PC-9 (cell line): ENCODE measurements around the gene KCNQ1OT1. TPM values are rescaled to one million over a fixed set of nuclear protein-coding genes. Genes with fewer than 3 reads are reported as not detected.

Source experiments
- BruUV-seq: library from RNA; stranded (reverse); fragments of 400-500 nt; replicated peaks from 2 replicates; lab custom pipeline; 2021; lab: Mats Ljungman, UMichigan
- CTCF ChIA-PET: fragments of 300-600 bp; sonication (Branson Sonifier 250); formaldehyde crosslinking; loops from one replicate; lab custom pipeline; 2022; ENCODE audit warnings: antibody characterized with exemption; lab: Charles Lee
- POLR2A ChIA-PET: fragments of 300-600 bp; sonication (Branson Sonifier 250); formaldehyde crosslinking; loops from one replicate; lab custom pipeline; 2022; ENCODE audit warnings: antibody characterized with exemption; ENCODE audit not compliant: unreplicated experiment; lab: Charles Lee
- DNase-seq, 2 experiments: peaks; one replicate each; pipeline versions ENCODE4 v3.0.0 to v3.0.0-alpha.2; 2015 to 2022; ENCODE audit warnings: mixed read lengths in 1 of 2
- H2AFZ ChIP-seq: fragments of 200-600 bp; sonication (generic); 2 replicates; pipeline ENCODE4 v1.8.1; 2017; ENCODE audit warnings: antibody characterized with exemption
- H3F3A ChIP-seq: fragments of 200-600 bp; sonication (generic); 2 replicates; pipeline ENCODE4 v1.8.1; 2017; ENCODE audit warnings: antibody characterized with exemption, mild to moderate bottlenecking, low read depth; ENCODE audit not compliant: insufficient read depth
- H3K27ac ChIP-seq: fragments of 200-600 bp; sonication (generic); 2 replicates; pipeline ENCODE4 v1.6.1; 2016; ENCODE audit warnings: mixed run types
- H3K27me3 ChIP-seq: fragments of 200-600 bp; sonication (generic); 2 replicates; pipeline ENCODE4 v1.6.1; 2016; ENCODE audit warnings: low read depth, mixed run types; ENCODE audit not compliant: insufficient read depth
- H3K36me3 ChIP-seq: fragments of 200-600 bp; sonication (generic); 2 replicates; pipeline ENCODE4 v1.6.1; 2016; ENCODE audit warnings: low read depth, mixed run types
- H3K4me1 ChIP-seq: fragments of 200-600 bp; sonication (generic); replicated peaks from 2 replicates; pipeline ENCODE4 v1.6.1; 2016; ENCODE audit warnings: mixed run types; ENCODE audit not compliant: insufficient read depth
- H3K4me2 ChIP-seq: fragments of 200-600 bp; sonication (generic); 2 replicates; pipeline ENCODE4 v1.6.1; 2017; ENCODE audit warnings: mixed run types
- H3K4me3 ChIP-seq: fragments of 200-600 bp; sonication (generic); 2 replicates; pipeline ENCODE4 v1.6.1; 2016; ENCODE audit warnings: mixed run types
- H3K79me2 ChIP-seq: fragments of 200-600 bp; sonication (generic); 2 replicates; pipeline ENCODE4 v1.6.1; 2017; ENCODE audit warnings: low read depth, mixed run types
- H3K9me2 ChIP-seq: fragments of 200-600 bp; sonication (generic); 2 replicates; pipeline ENCODE4 v1.8.1; 2017; ENCODE audit warnings: mild to moderate bottlenecking; ENCODE audit not compliant: insufficient read depth
- H3K9me3 ChIP-seq: fragments of 200-600 bp; sonication (generic); 2 replicates; pipeline ENCODE4 v1.8.1; 2016; ENCODE audit warnings: low read depth; ENCODE audit not compliant: insufficient read depth
- H4K20me1 ChIP-seq: fragments of 200-600 bp; sonication (generic); 2 replicates; pipeline ENCODE4 v1.8.1; 2017; ENCODE audit not compliant: insufficient read depth
- CTCF ChIP-seq: fragments of 200-600 bp; sonication (generic); conservative IDR thresholded peaks from 2 replicates; pipeline ENCODE4 v1.6.1; 2017; ENCODE audit warnings: mixed run types, antibody characterized with exemption, mild to moderate bottlenecking, moderate library complexity
- EZH2 ChIP-seq: fragments of 200-600 bp; sonication (generic); IDR thresholded peaks from 2 replicates; pipeline ENCODE4 v1.8.0; 2017; ENCODE audit warnings: antibody characterized with exemption, low read depth
- intact Hi-C: fragments of 100-400 bp; cut with micrococcal nuclease; formaldehyde crosslinking; loops from one replicate; pipeline ENCODE4 v1.10.0; 2022; ENCODE audit not compliant: unreplicated experiment
- total RNA-seq: library from RNA; stranded (reverse); gene quantifications from 2 replicates; pipeline ENCODE4 v1.2.3, GENCODE V29; 2021

KCNQ1OT1 gene
- total RNA-seq, 1 experiment from 2014 or later: 3.4 TPM

DNA sequence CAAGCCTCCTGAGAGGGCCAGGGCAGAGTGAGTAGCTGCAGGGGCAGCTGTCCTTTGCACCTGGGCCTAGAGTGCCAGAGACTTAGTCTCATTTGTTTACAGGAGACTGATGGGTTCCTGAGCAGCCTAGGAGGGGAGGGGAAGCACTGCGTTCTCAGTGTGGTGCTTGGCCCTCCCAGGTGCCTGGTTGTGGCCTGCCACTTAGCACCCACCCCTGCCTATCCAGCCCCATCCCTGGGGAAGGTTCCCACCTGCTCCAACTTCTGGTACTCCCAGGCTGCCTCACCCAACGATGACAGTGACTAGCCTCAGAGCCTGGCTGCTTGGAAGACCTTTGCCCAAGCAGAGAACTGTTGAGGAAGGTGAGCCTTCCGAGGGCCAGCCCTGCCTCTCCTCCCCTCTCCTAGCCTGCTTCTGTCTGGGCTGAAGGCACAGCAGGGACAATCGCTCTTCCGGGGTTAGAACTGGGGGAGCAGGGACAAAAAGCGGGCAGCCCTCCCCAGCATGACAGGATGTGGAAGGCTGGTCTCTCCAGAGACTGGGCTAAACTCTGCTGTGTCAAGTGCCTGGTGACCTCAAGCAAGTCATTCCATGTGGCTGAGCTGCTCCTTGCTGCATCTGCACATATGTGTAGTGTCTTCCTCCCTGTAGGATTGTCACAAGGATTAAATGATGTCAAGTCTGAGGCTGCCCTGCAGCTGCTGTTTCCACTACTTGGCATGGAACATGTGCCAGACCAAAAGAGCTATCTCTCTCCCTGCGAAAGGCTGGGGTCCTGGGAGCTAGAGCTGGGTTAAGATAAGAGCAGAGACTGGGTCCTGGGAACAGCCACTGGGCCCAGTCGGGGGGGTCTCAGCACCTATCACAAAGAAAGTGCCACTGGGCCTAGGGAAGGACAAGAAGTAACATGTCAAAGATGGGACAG lies 9.9 kb downstream of the KCNQ1OT1 start:
- Histone ChIP-seq H2AFZ (no peak overlapping the region), H3K36me3 (no peaks in the 10 kb centered on the region), H4K20me1 (peaks cover 5% of the 10 kb centered on the region), H3K9me3 (no peaks in the 10 kb centered on the region), H3K79me2 (peaks cover 7% of the 10 kb centered on the region; the same call in 1 of the 2 replicates), H3K27ac (no peak overlapping the region), H3K4me2 (no peak overlapping the region), H3K4me3 (no peak overlapping the region), H3F3A (no peaks in the 10 kb centered on the region), H3K4me1 (no peaks in the 10 kb centered on the region), H3K9me2 (no peaks in the 10 kb centered on the region), H3K27me3 (no peaks in the 10 kb centered on the region)
- BruUV-seq: no TSS peak
- TF ChIP-seq EZH2 (no peak), CTCF (no peak)
- intact Hi-C loops: loop anchor here (10.0 kb wide), 1 partner anchor 155 kb away; no protein-coding TSS in a partner anchor
- ChIA-PET CTCF (no interaction called here), POLR2A (interaction anchor here (0.6 kb wide), 1 partner anchor 9 kb away, joined by 3 read pairs; no protein-coding TSS in a partner anchor)
- no peak for DNase-seq

- ChIA-PET POLR2A (no interaction called here), CTCF (no interaction called here)
- no peaks in the 10 kb centered on the region for H3K27me3 ChIP-seq
- no peaks in the 10 kb centered on the region for H3K79me2 ChIP-seq
- H3K27ac ChIP-seq: no peak overlapping the region
- no peak overlapping the region for H3K4me2 ChIP-seq
- no peak overlapping the region for H3K4me3 ChIP-seq
- intact Hi-C loops: no loop called here
- H3K9me2 ChIP-seq: no peaks in the 10 kb centered on the region
- DNase-seq: no peak
- no peaks in the 10 kb centered on the region for H3K4me1 ChIP-seq
- BruUV-seq: no TSS peak
- H3K36me3 ChIP-seq: no peaks in the 10 kb centered on the region
- no peak for TF ChIP-seq CTCF
- no peak for TF ChIP-seq EZH2
- H3F3A ChIP-seq: no peaks in the 10 kb centered on the region
- H3K9me3 ChIP-seq: no peaks in the 10 kb centered on the region
- H4K20me1 ChIP-seq: peaks cover 5% of the 10 kb centered on the region
- no peak overlapping the region for H2AFZ ChIP-seq
Observed at GRCh38 chr11:2688381-2689231, 11.2 kb downstream of the KCNQ1OT1 start.

GRCh38 chr11:2687782-2688191 lies 12.0 kb downstream of the KCNQ1OT1 start:
- ChIA-PET CTCF (no interaction called here), POLR2A (no interaction called here)
- Histone ChIP-seq H3K36me3 (no peaks in the 10 kb centered on the region), H3K4me2 (no peak overlapping the region), H3K9me3 (no peaks in the 10 kb centered on the region), H3K79me2 (no peaks in the 10 kb centered on the region), H3F3A (no peaks in the 10 kb centered on the region), H3K27ac (no peak overlapping the region), H3K4me1 (no peaks in the 10 kb centered on the region), H4K20me1 (peaks cover 5% of the 10 kb centered on the region), H3K27me3 (no peaks in the 10 kb centered on the region), H2AFZ (no peak overlapping the region), H3K9me2 (no peaks in the 10 kb centered on the region), H3K4me3 (no peak overlapping the region)
- BruUV-seq: no TSS peak
- intact Hi-C loops: no loop called here
- DNase-seq: no peak
- no peak for TF ChIP-seq CTCF
- no peak for TF ChIP-seq EZH2
